Calu3 (cell line): ENCODE measurements around the gene TMCO6. TPM values are rescaled to one million over a fixed set of nuclear protein-coding genes. Genes with fewer than 3 reads are reported as not detected.

Source experiments
- BruUV-seq: library from RNA; stranded (reverse); fragments of 400-500 nt; replicated peaks from 2 replicates; lab custom pipeline; 2021; lab: Mats Ljungman, UMichigan
- CTCF ChIA-PET: fragments of 300-600 bp; sonication (Branson Sonifier 250); formaldehyde crosslinking; loops from one replicate; lab custom pipeline; 2022; ENCODE audit warnings: antibody characterized with exemption; lab: Charles Lee
- DNase-seq: peaks from one replicate; pipeline ENCODE4 v3.0.0; 2022
- H3K27ac Mint-ChIP-seq: one replicate; pipeline ENCODE4 v1.8.0; 2022; ENCODE audit warnings: mixed read lengths; ENCODE audit not compliant: unreplicated experiment
- H3K27me3 Mint-ChIP-seq: one replicate; pipeline ENCODE4 v1.8.0; 2022; ENCODE audit warnings: mixed read lengths; ENCODE audit not compliant: unreplicated experiment
- H3K36me3 Mint-ChIP-seq: one replicate; pipeline ENCODE4 v1.8.0; 2022; ENCODE audit warnings: mild to moderate bottlenecking, moderate library complexity, mixed read lengths; ENCODE audit not compliant: insufficient read depth, unreplicated experiment
- H3K4me1 Mint-ChIP-seq: one replicate; pipeline ENCODE4 v1.8.0; 2022; ENCODE audit warnings: mild to moderate bottlenecking, low read depth, mixed read lengths; ENCODE audit not compliant: unreplicated experiment
- H3K4me3 Mint-ChIP-seq: one replicate; pipeline ENCODE4 v1.8.0; 2022; ENCODE audit warnings: mild to moderate bottlenecking, low read depth, moderate library complexity, mixed read lengths; ENCODE audit not compliant: unreplicated experiment
- H3K9me3 Mint-ChIP-seq: one replicate; pipeline ENCODE4 v1.8.0; 2022; ENCODE audit warnings: low read depth, mixed read lengths; ENCODE audit not compliant: unreplicated experiment
- CTCF ChIP-seq: fragments of 200-600 bp; IDR thresholded peaks from one replicate; pipeline ENCODE4 v1.8.0; 2022; ENCODE audit warnings: antibody characterized with exemption; ENCODE audit not compliant: unreplicated experiment
- intact Hi-C: fragments of 100-400 bp; cut with micrococcal nuclease; formaldehyde crosslinking; loops from one replicate; pipeline ENCODE4 v1.10.0; 2022; ENCODE audit not compliant: unreplicated experiment
- total RNA-seq: library from RNA; stranded (reverse); gene quantifications from 2 replicates; pipeline ENCODE4 v1.2.3, GENCODE V29; 2022

TMCO6 gene
- total RNA-seq, 1 experiment from 2014 or later: 30.9 TPM

- H3K36me3 Mint-ChIP-seq: no peaks in the 10 kb centered on the region
These were observed 45.1 kb upstream of the TMCO6 start for GRCh38 chr5:140594169-140594568.

GRCh38 chr5:140595538-140596300, 43.5 kb upstream of the TMCO6 start:
- Mint-ChIP-seq H3K36me3 (no peaks in the 10 kb centered on the region), H3K4me1 (peaks cover 15% of the 10 kb centered on the region), H3K9me3 (no peaks in the 10 kb centered on the region), H3K4me3 (no peak overlapping the region), H3K27ac (peak overlapping the region; percentile 0), H3K27me3 (no peaks in the 10 kb centered on the region)
- no peak for TF ChIP-seq CTCF
- no TSS peak for BruUV-seq
- CTCF ChIA-PET: interaction anchor here (0.7 to 1.0 kb wide), 3 partner anchors 14 to 223 kb away, joined by 3 to 5 read pairs (median 3); no protein-coding TSS in a partner anchor
- DNase-seq: peak; percentile 63
- intact Hi-C loops: no loop called here

More at GRCh38 chr5:140594169-140594568, 45.1 kb upstream of the TMCO6 start:
- BruUV-seq: no TSS peak
- H3K27me3 Mint-ChIP-seq: no peaks in the 10 kb centered on the region
- no peaks in the 10 kb centered on the region for H3K9me3 Mint-ChIP-seq
- intact Hi-C loops: no loop called here
- TF ChIP-seq CTCF: no peak
- CTCF ChIA-PET: no interaction called here
- H3K4me3 Mint-ChIP-seq: peak overlapping the region; percentile 68
- no peak overlapping the region for H3K27ac Mint-ChIP-seq
- no peak for DNase-seq
- peaks cover 15% of the 10 kb centered on the region for H3K4me1 Mint-ChIP-seq

GRCh38 chr5:140596321-140596741, 42.9 kb upstream of the TMCO6 start:
- no TSS peak for BruUV-seq
- no peaks in the 10 kb centered on the region for H3K36me3 Mint-ChIP-seq
- CTCF ChIA-PET: interaction anchor here (1.0 kb wide), 1 partner anchor 13 kb away, joined by 5 read pairs; no protein-coding TSS in a partner anchor
- H3K9me3 Mint-ChIP-seq: no peaks in the 10 kb centered on the region
- no peak for TF ChIP-seq CTCF
- intact Hi-C loops: no loop called here
- no peaks in the 10 kb centered on the region for H3K27me3 Mint-ChIP-seq
- H3K27ac Mint-ChIP-seq: no peak overlapping the region
- no peak overlapping the region for H3K4me3 Mint-ChIP-seq
- no peak for DNase-seq
- peaks cover 15% of the 10 kb centered on the region for H3K4me1 Mint-ChIP-seq

GRCh38 chr5:140598836-140599235, 40.4 kb upstream of the TMCO6 start:
- TF ChIP-seq CTCF: no peak
- H3K9me3 Mint-ChIP-seq: no peaks in the 10 kb centered on the region
- intact Hi-C loops: no loop called here
- DNase-seq: no peak
- H3K27me3 Mint-ChIP-seq: no peaks in the 10 kb centered on the region
- no TSS peak for BruUV-seq
- H3K27ac Mint-ChIP-seq: no peak overlapping the region
- CTCF ChIA-PET: interaction anchor here (0.6 kb wide), 1 partner anchor 55 kb away, joined by 3 read pairs; no protein-coding TSS in a partner anchor
- H3K4me1 Mint-ChIP-seq: peaks cover 15% of the 10 kb centered on the region
- H3K4me3 Mint-ChIP-seq: no peak overlapping the region
- H3K36me3 Mint-ChIP-seq: no peaks in the 10 kb centered on the region
